ENCODE measurements around the gene CCNG2.

CCNG2 gene

DNA sequence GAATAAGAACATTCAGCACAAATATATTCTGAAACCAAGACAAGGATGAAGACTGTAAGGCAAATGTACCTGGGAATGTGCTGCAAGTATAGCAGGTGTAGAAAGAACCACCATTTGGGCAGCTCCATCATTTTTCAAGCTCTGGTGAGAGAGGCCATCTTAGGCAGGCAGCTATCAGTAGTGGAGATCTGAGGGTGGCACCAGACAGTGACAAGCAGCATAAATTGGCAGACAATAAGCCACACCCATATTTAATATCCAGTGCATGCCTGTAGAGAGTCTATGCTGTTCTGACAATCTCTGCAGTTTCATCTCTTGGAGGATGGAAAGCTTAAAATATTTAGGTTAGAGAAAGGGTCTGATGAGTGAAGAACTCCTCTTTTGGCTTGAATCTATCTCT is 22.5 kb downstream of the CCNG2 start:
- TF ChIP-seq, protein P1, sequence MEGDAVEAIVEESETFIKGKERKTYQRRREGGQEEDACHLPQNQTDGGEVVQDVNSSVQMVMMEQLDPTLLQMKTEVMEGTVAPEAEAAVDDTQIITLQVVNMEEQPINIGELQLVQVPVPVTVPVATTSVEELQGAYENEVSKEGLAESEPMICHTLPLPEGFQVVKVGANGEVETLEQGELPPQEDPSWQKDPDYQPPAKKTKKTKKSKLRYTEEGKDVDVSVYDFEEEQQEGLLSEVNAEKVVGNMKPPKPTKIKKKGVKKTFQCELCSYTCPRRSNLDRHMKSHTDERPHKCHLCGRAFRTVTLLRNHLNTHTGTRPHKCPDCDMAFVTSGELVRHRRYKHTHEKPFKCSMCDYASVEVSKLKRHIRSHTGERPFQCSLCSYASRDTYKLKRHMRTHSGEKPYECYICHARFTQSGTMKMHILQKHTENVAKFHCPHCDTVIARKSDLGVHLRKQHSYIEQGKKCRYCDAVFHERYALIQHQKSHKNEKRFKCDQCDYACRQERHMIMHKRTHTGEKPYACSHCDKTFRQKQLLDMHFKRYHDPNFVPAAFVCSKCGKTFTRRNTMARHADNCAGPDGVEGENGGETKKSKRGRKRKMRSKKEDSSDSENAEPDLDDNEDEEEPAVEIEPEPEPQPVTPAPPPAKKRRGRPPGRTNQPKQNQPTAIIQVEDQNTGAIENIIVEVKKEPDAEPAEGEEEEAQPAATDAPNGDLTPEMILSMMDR (IDR thresholded peaks at IDR 0.05; ENCODE audit: low read depth, low read length, missing control alignments) = no peak
- DNase-seq (ENCODE audit: low read depth) = no peak
- in situ Hi-C loops (cut with HindIII; ENCODE audit: low sequenced_read_pairs) = no loop called here
- H3K4me3 ChIP-seq (ENCODE audit: low read depth, low read length) = no peak overlapping the region

DNA sequence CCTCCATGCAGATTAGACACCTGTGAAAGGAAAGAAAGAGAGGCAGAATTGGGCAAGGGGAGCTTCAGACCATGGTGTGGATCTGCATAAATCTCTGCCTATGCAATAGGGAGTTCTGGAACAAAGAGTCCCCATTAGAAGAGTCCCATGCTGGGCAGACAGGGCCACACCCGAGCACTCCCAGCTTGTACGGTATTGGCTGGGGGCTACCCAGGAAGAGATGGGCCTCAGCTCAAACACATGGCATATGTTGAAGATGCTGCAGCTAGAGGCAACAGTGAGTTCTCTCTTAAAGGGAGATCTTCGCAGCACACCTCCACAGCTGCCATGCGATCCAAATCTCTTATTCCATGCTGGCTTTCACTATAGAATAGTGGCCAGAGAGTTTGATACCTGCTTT is 24.7 kb downstream of the CCNG2 start:
- no peak for DNase-seq (ENCODE audit: low read depth)
- TF ChIP-seq, protein P1 (IDR thresholded peaks at IDR 0.05; ENCODE audit: low read depth, low read length, missing control alignments) = no peak
- H3K4me3 ChIP-seq (ENCODE audit: low read depth, low read length) = no peak overlapping the region
- in situ Hi-C loops (cut with HindIII; ENCODE audit: low sequenced_read_pairs) = no loop called here

DNA sequence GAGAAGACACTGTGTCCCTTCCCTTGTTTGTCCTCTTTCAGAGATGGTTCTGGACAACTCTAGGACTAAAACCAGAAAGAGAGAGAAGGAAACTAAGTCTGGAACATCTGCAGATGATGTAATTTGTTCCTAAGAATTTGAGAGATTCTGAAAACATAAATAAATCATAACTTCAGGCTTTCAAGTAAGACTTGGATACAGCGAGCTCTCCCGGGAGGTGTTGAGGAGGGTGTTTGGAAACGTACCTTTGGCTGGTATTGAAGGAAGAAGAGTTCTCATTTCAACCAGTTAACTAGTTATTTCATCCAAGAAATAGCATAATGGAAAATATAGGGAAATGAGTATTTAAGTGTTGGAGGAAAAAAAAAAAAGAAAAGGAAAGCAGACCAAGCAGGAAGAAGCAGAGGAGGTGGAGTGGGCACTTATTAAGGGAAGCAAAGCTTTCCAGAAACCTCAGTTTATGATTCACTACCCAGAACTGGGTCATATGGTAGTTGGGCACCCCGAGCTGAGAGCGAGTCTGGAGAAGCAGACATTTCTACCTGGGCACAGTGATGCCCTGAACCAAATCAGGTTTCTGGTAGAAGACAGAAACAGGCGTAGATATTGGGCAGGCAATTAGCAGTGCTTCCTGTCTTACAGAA is 26.9 kb downstream of the CCNG2 start:
- TF ChIP-seq, protein P1 (IDR thresholded peaks at IDR 0.05; ENCODE audit: low read depth, low read length, missing control alignments) = no peak
- no peak for DNase-seq (ENCODE audit: low read depth)
- H3K4me3 ChIP-seq (ENCODE audit: low read depth, low read length) = no peak overlapping the region
- in situ Hi-C loops (cut with HindIII; ENCODE audit: low sequenced_read_pairs) = no loop called here

DNA sequence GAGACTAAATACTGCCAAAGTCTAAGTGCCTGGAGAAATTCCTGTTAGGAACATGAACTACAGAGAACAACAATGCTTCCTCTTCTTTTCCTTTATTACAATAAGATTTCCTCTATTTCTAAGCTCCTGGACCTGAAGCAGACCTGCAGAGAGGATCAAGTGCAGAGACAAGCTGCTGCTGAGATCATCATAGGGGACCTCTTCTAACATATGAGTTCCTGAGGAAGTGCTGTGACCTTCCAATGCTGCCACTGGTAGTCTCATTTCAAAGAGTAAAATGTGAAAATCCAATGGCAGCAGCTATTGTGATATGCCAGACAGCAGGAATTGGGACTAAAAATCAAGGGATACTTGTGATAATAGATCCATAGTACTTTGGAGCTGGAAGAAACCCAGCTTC is 28.0 kb downstream of the CCNG2 start:
- in situ Hi-C loops (cut with HindIII; ENCODE audit: low sequenced_read_pairs) = no loop called here
- no peak for DNase-seq (ENCODE audit: low read depth)
- TF ChIP-seq, protein P1 (IDR thresholded peaks at IDR 0.05; ENCODE audit: low read depth, low read length, missing control alignments) = no peak
- H3K4me3 ChIP-seq (ENCODE audit: low read depth, low read length) = no peak overlapping the region

DNA sequence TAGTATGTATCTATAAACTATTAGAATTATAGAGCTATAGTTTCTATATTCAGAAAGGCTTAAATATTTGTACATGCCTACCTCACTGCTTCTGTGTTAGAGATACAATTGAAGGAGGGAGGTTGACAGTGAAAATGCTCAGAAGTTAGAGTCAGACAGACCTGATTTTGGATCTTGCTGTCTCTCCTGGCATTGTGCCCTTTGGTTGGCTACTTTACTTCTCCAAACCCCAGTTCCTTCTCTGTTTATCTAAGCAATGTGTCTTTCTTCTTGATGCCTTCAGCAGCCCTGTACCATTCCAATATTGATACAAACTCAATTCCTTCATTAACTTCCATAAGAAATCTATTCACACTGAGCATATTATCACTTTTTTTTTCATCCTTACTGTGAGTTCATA is 28.7 kb downstream of the CCNG2 start:
- TF ChIP-seq, protein P1 (IDR thresholded peaks at IDR 0.05; ENCODE audit: low read depth, low read length, missing control alignments) = no peak
- in situ Hi-C loops (cut with HindIII; ENCODE audit: low sequenced_read_pairs) = no loop called here
- H3K4me3 ChIP-seq (ENCODE audit: low read depth, low read length) = no peak overlapping the region
- DNase-seq (ENCODE audit: low read depth) = no peak

DNA sequence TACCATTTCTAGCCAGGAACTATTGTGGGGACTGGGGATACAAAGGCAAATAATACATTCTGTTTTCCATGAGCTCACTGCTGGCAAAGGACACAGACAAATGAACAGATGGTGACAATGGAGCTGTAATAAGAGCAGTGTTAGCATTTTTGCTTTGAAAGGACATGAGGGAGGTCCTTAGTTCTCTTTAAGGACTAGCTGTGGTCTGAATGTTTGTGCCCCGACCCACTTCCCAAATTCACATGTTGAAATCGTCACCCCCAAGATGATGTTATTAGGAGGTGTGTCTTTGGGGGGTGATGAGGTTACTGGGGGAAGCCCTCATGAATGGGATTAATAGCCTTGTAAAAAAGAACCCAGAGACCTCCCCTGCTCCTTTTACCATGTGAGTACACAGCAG is 30.3 kb downstream of the CCNG2 start:
- DNase-seq (ENCODE audit: low read depth) = no peak
- TF ChIP-seq, protein P1 (IDR thresholded peaks at IDR 0.05; ENCODE audit: low read depth, low read length, missing control alignments) = no peak
- in situ Hi-C loops (cut with HindIII; ENCODE audit: low sequenced_read_pairs) = no loop called here
- no peak overlapping the region for H3K4me3 ChIP-seq (ENCODE audit: low read depth, low read length)

Measured in astrocyte of the cerebellum (primary cell).